ENCODE data around the gene TRMT1. TPM values are rescaled to one million over a fixed set of nuclear protein-coding genes. Genes with fewer than 3 reads are reported as not detected.

TRMT1 gene
- total RNA-seq, 2 experiments from 2014 or later, result 85.0 to 95.7 TPM

DNA sequence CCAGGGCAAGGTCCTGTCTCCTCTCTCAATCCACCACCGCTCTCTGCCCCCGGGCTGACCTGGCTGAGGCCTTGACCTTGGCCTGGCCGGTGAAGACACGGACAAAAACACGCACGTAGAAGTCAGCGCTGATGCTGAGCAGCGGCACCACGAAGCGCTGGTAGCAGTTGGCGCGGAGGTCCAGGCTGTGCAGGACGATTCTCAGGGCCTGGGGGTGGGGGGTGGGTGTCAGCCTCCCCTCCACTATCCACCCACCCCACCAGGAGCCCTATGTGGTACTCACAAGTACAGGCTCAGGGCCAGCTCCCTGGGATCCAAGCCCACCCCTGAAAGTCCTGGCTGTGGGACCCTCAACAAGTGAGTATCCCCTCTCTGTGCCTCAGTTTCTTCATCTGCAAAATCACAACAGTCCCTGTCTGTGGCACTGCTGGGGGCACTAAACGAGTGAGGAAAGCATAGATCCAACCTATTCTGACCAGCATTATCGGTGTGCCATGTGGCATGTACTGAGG lies 6.4 kb downstream of the TRMT1 start:
- Mint-ChIP-seq H3K36me3 (ENCODE audit: low read depth) (peaks cover 22% of the 10 kb centered on the region), H3K9me3 (no peaks in the 10 kb centered on the region), H3K27me3 (no peaks in the 10 kb centered on the region), H3K4me1 (ENCODE audit: low read depth) (peaks cover 12% of the 10 kb centered on the region), H3K27ac (no peak overlapping the region), H3K4me3 (no peak overlapping the region)
- ChIA-PET CTCF (no interaction called here), POLR2A (interaction anchor here (1.7 kb wide), 1 partner anchor 42 kb away, joined by 4 read pairs; no protein-coding TSS in a partner anchor)
- no peak for TF ChIP-seq CTCF (IDR thresholded peaks at IDR 0.05)
- ATAC-seq (no peak), DNase-seq (no peak)
- intact Hi-C loops (cut with micrococcal nuclease), result no loop called here

DNA sequence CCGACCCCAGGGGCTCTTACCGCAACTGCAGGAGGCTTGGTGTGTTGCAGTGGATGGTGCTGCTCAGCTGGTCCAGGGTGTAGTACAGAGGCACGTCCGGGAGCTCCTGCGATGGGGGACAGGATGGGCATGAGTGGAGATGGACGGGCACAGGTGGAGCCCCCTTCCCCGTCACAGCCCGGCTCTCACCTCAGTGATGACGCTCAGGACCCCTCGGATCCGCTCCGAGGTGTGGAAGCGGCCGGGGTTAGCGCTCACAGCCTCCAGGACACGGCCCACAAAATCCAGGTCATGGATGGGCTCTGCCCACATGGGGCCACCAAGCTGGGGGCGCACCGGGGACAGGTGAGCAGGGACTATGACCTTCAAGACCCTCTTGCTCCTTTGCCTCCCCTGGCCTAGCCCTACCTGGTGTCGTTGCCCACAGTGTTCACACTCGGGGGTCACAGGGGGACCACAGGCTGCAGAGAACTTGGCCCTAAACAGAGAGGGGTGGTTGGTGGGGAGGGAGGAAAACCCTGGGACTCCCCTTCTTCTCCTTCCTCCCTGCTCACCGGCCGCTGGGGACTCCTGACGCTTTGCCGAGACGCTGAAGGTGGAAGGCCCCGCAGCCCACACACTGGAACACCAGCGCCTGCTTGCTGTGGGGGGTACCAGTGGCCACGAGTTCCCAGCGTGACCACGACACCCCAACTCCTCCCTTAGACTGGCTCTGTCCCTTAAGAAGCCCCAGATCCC lies 7.0 kb downstream of the TRMT1 start:
- ChIA-PET CTCF (interaction anchor here (2.0 kb wide), 1 partner anchor 144 kb away, joined by 6 read pairs; no protein-coding TSS in a partner anchor), POLR2A (interaction anchor here (1.7 kb wide), 1 partner anchor 43 kb away, joined by 4 read pairs; no protein-coding TSS in a partner anchor)
- Mint-ChIP-seq H3K9me3 (no peaks in the 10 kb centered on the region), H3K27ac (no peak overlapping the region), H3K4me1 (ENCODE audit: low read depth) (peaks cover 9% of the 10 kb centered on the region), H3K27me3 (no peaks in the 10 kb centered on the region), H3K36me3 (ENCODE audit: low read depth) (peaks cover 22% of the 10 kb centered on the region), H3K4me3 (no peak overlapping the region)
- intact Hi-C loops (cut with micrococcal nuclease), result no loop called here
- no peak for TF ChIP-seq CTCF (IDR thresholded peaks at IDR 0.05)
- no peak for ATAC-seq
- DNase-seq, result no peak

- TF ChIP-seq CTCF (IDR thresholded peaks at IDR 0.05), result peak; percentile 46
- H3K27me3 Mint-ChIP-seq, result no peaks in the 10 kb centered on the region
- peaks cover 17% of the 10 kb centered on the region for H3K36me3 Mint-ChIP-seq (ENCODE audit: low read depth)
- ChIA-PET POLR2A (interaction anchor here (1.0 to 4.6 kb wide), 4 partner anchors 10 to 140 kb away, joined by 6 to 46 read pairs (median 10); partner anchors contain the start of genes NACC1 and TRMT1), CTCF (interaction anchor here (1.0 to 3.6 kb wide), 14 partner anchors 10 to 140 kb away, joined by 3 to 39 read pairs (median 4); partner anchors contain the start of genes IER2, NACC1, STX10 and TRMT1)
- intact Hi-C loops (cut with micrococcal nuclease), result no loop called here
- peak; percentile 27 for ATAC-seq
- H3K4me1 Mint-ChIP-seq (ENCODE audit: low read depth), result peaks cover 21% of the 10 kb centered on the region
- peak overlapping the region; percentile 86 for H3K27ac Mint-ChIP-seq
- peak; percentile 52 for DNase-seq
- no peaks in the 10 kb centered on the region for H3K9me3 Mint-ChIP-seq
- peak overlapping the region; percentile 80 for H3K4me3 Mint-ChIP-seq
Measured at GRCh38 chr19:13104848-13105711, 11.5 kb downstream of the TRMT1 start.

DNA sequence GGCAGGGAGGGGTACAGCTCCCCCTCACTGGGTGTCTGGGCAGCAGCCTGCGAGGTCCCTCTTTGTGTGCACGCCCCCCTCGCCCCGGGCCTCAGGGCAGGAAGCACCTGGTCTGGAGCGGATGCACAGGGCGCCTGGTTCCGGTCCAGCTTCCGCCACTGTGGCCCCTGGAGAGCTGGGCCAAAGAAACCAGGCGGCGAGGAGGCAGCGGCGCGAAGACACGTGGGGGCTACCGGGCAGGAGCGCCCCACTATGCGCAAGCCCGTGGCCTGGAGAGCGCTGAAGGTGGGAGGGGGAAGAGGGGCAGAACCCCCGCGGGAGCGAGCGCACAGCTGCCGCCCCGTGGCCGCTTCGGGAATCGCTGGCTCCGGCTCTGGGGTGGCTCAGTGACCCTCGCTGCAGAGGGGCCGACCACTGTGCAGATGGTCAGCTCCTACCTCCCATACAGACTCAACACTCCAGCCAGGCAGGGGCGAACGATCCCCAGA lies 12.1 kb downstream of the TRMT1 start:
- H3K4me1 Mint-ChIP-seq (ENCODE audit: low read depth), result peaks cover 28% of the 10 kb centered on the region
- H3K36me3 Mint-ChIP-seq (ENCODE audit: low read depth), result peaks cover 15% of the 10 kb centered on the region
- peak; percentile 98 for TF ChIP-seq CTCF (IDR thresholded peaks at IDR 0.05)
- ChIA-PET POLR2A (interaction anchor here (0.9 to 4.6 kb wide), 5 partner anchors 11 to 139 kb away, joined by 3 to 46 read pairs (median 8); partner anchors contain the start of genes NACC1 and TRMT1), CTCF (interaction anchor here (0.9 to 3.6 kb wide), 17 partner anchors 10 to 159 kb away, joined by 3 to 39 read pairs (median 3); partner anchors contain the start of genes IER2, NACC1, STX10 and TRMT1)
- peak overlapping the region; percentile 86 for H3K27ac Mint-ChIP-seq
- ATAC-seq (peak; percentile 63), DNase-seq (peak; percentile 74)
- no peaks in the 10 kb centered on the region for H3K27me3 Mint-ChIP-seq
- intact Hi-C loops (cut with micrococcal nuclease), result no loop called here
- H3K4me3 Mint-ChIP-seq, result peak overlapping the region; percentile 80
- H3K9me3 Mint-ChIP-seq, result no peaks in the 10 kb centered on the region
